K562 (cell line): ENCODE results near the gene NINL. TPM values are rescaled to one million over a fixed set of nuclear protein-coding genes. Genes with fewer than 3 reads are reported as not detected.

Experiments used
- ATAC-seq: fragments of 200-7000 bp; cut with Tn5 transposase; 3 replicates; pipeline ENCODE4 v1.9.1; 2020; ENCODE audit warnings: moderate library complexity
- BruUV-seq: library from RNA; stranded (reverse); fragments of 400-500 nt; replicated peaks from 2 replicates; lab custom pipeline; 2021; lab: Mats Ljungman, UMichigan
- CTCF ChIA-PET: fragments of 300-600 bp; formaldehyde crosslinking; extraction: SDS; loops from one replicate; lab custom pipeline; 2021; ENCODE audit warnings: low intra/inter-chr PET ratio; lab: Yijun Ruan, JAX
- POLR2A ChIA-PET: fragments of 300-600, 350-650 bp; sonication (Branson Sonifier 250); formaldehyde crosslinking; extraction: SDS; loops from one replicate; lab custom pipeline; 2021; ENCODE audit warnings: antibody characterized with exemption, inconsistent platforms; lab: Yijun Ruan, JAX
- DNase-seq, 4 experiments: peaks; one replicate each; pipeline versions ENCODE4 v3.0.0 to v3.0.0-alpha.2; 2011 to 2018; ENCODE audit warnings: low spot score in 3 of 4, mixed read lengths in 3 of 4; ENCODE audit errors: extremely low read depth in 1 of 4
- FAIRE-seq: peaks from 2 replicates; lab custom pipeline; 2011; peaks lifted over from hg19 to GRCh38; lab: Jason Lieb, UNC
- H2AFZ ChIP-seq: 2 replicates; pipeline ENCODE4 v1.6.0; 2011; ENCODE audit warnings: low read depth, low read length, control low read depth, inconsistent platforms
- H3K27ac ChIP-seq: fragments of 200-600 bp; 3 replicates; pipeline ENCODE4 v1.8.0; 2011; ENCODE audit warnings: low read depth, mild to moderate bottlenecking, control low read depth, inconsistent platforms, low read length, moderate library complexity, mixed read lengths; ENCODE audit errors: extremely low read depth
- H3K27me3 ChIP-seq, 2 experiments: fragments of 300-600 bp in 1 of 2; 2 replicates in 1 of 2; 3 replicates in 1 of 2; pipeline versions ENCODE4 v1.6.0 to v1.8.0; 2011; ENCODE audit warnings: inconsistent platforms in 2 of 2, low read length in 2 of 2, mild to moderate bottlenecking in 1 of 2, mixed read lengths in 1 of 2, moderate library complexity in 1 of 2; ENCODE audit not compliant: control insufficient read depth in 2 of 2, insufficient read depth in 2 of 2
- H3K36me3 ChIP-seq: fragments of 300-600 bp; 3 replicates; pipeline ENCODE4 v1.8.0; 2011; ENCODE audit warnings: mild to moderate bottlenecking, low read length, inconsistent platforms; ENCODE audit not compliant: control insufficient read depth, insufficient read depth
- H3K4me1 ChIP-seq, 2 experiments: fragments of 200-600 bp in 1 of 2; replicated peaks in 1 of 2; 2 replicates in 1 of 2; 3 replicates in 1 of 2; pipeline versions ENCODE4 v1.5.1 to v1.8.0; 2011; ENCODE audit warnings: inconsistent platforms in 2 of 2, low read length in 2 of 2, mild to moderate bottlenecking in 1 of 2, mixed read lengths in 1 of 2, moderate library complexity in 1 of 2; ENCODE audit not compliant: control insufficient read depth in 2 of 2, insufficient read depth in 2 of 2
- H3K4me2 ChIP-seq: 2 replicates; pipeline ENCODE4 v1.6.1; 2011; ENCODE audit warnings: low read length, control low read depth, inconsistent platforms, mixed read lengths; ENCODE audit not compliant: insufficient read depth
- H3K4me3 ChIP-seq: fragments of 200-600 bp; sonication (generic), shearing (Covaris generic); 2 replicates; pipeline ENCODE4 v1.5.1; 2016; ENCODE audit warnings: control low read depth, inconsistent platforms
- H3K79me2 ChIP-seq: fragments of 200-600 bp; 3 replicates; pipeline ENCODE4 v1.8.0; 2011; ENCODE audit warnings: low read length, inconsistent platforms; ENCODE audit not compliant: control insufficient read depth, insufficient read depth
- H3K9ac ChIP-seq, 2 experiments: 2 replicates each; pipeline versions ENCODE4 v1.6.0 to v1.6.1; 2011; ENCODE audit warnings: low read depth in 2 of 2, low read length in 2 of 2, control low read depth in 1 of 2, inconsistent platforms in 1 of 2, mild to moderate bottlenecking in 1 of 2, mixed read lengths in 1 of 2; ENCODE audit not compliant: insufficient read depth in 1 of 2
- H3K9me1 ChIP-seq: one replicate; pipeline ENCODE4 v1.6.0; 2011; ENCODE audit warnings: inconsistent platforms, mild to moderate bottlenecking, low read length, moderate library complexity; ENCODE audit not compliant: control insufficient read depth, insufficient read depth
- H3K9me3 ChIP-seq: replicated peaks from 2 replicates; pipeline ENCODE4 v1.5.1; 2011; ENCODE audit warnings: low read depth, low read length, inconsistent platforms; ENCODE audit not compliant: control insufficient read depth, insufficient read depth
- H4K20me1 ChIP-seq: replicated peaks from 2 replicates; pipeline ENCODE4 v1.6.1; 2011; ENCODE audit warnings: low read length, inconsistent platforms, mixed read lengths; ENCODE audit not compliant: control insufficient read depth, insufficient read depth
- BCL6 ChIP-seq: fragments of 250-450 bp; sonication (Bioruptor Pico); IDR thresholded peaks from 2 replicates; pipeline ENCODE4 v1.4.0; 2020
- BRCA1 ChIP-seq, 2 experiments: fragments of 450-650 bp in 1 of 2; sonication (generic) in 1 of 2; formaldehyde crosslinking in 1 of 2; IDR thresholded peaks; 2 replicates each; pipeline versions ENCODE4 v1.5.0 to v1.6.1; 2017 to 2020; ENCODE audit warnings: mild to moderate bottlenecking in 1 of 2, missing genetic modification reagents in 1 of 2
- C11orf30 ChIP-seq: fragments of 450-650 bp; IDR thresholded peaks from 2 replicates; pipeline ENCODE4 v1.6.1; 2016; ENCODE audit warnings: low read depth, mild to moderate bottlenecking
- ETV6 ChIP-seq, 3 experiments: fragments of 150-350 bp in 1 of 3; sonication (generic) in 1 of 3; formaldehyde crosslinking in 1 of 3; IDR thresholded peaks; 2 replicates each; pipeline versions ENCODE4 v1.6.1 to v1.8.0; 2014 to 2022; ENCODE audit warnings: borderline replicate concordance in 2 of 3, low read depth in 2 of 3, antibody characterized with exemption in 1 of 3, low read length in 1 of 3, mild to moderate bottlenecking in 1 of 3, missing genetic modification reagents in 1 of 3
- KLF13 ChIP-seq: fragments of 450-650 bp; IDR thresholded peaks from 2 replicates; pipeline ENCODE4 v1.6.1; 2016; ENCODE audit warnings: missing genetic modification characterization, low read depth, mild to moderate bottlenecking, missing compliant biosample characterization, moderate library complexity, borderline replicate concordance
- LARP7 ChIP-seq: fragments of 450-650 bp; IDR thresholded peaks from 2 replicates; pipeline ENCODE4 v1.6.1; 2016
- MEF2D ChIP-seq: conservative IDR thresholded peaks from 2 replicates; pipeline ENCODE4 v1.6.1; 2016; ENCODE audit warnings: low read depth, missing genetic modification characterization, missing compliant biosample characterization
- MTF1 ChIP-seq: fragments of 250-450 bp; sonication (Bioruptor Pico); IDR thresholded peaks from 2 replicates; pipeline ENCODE4 v1.9.0; 2021; ENCODE audit warnings: moderate library complexity, mild to moderate bottlenecking, inconsistent platforms, borderline replicate concordance
- PKNOX1 ChIP-seq: fragments of 450-650 bp; IDR thresholded peaks from 2 replicates; pipeline ENCODE4 v1.6.1; 2016
- RBM34 ChIP-seq: fragments of 200-400 bp; formaldehyde crosslinking; IDR thresholded peaks from 2 replicates; pipeline ENCODE4 v1.6.1; 2018; ENCODE audit warnings: low read length, borderline replicate concordance; ENCODE audit not compliant: insufficient read depth
- SMARCB1 ChIP-seq: IDR thresholded peaks from 2 replicates; pipeline ENCODE4 v1.6.1; 2011; ENCODE audit warnings: improper control_type of control experiment, low read depth; ENCODE audit not compliant: insufficient read length
- SRSF9 ChIP-seq: fragments of 200-400 bp; formaldehyde crosslinking; IDR thresholded peaks from 2 replicates; pipeline ENCODE4 v1.6.1; 2017; ENCODE audit warnings: low read depth, low read length, borderline replicate concordance
- ZNF695 ChIP-seq: fragments of 450-650 bp; formaldehyde crosslinking; IDR thresholded peaks from 2 replicates; pipeline ENCODE4 v1.4.0; 2020; ENCODE audit warnings: mild to moderate bottlenecking, moderate library complexity
- ZNF696 ChIP-seq: fragments of 250-450 bp; sonication (Bioruptor Pico); conservative IDR thresholded peaks from 2 replicates; pipeline ENCODE4 v1.4.0; 2020; ENCODE audit warnings: mild to moderate bottlenecking, moderate library complexity
- ZNF785 ChIP-seq: fragments of 250-450 bp; sonication (Bioruptor Pico); IDR thresholded peaks from 2 replicates; pipeline ENCODE4 v1.4.0; 2020; ENCODE audit warnings: mild to moderate bottlenecking
- WGBS: fragments of 100-300 bp; shearing (Covaris generic); methylation state at CpG from one replicate; pipeline ENCODE4 v1.1.6; 2016; ENCODE audit warnings: low coverage, mixed read lengths; ENCODE audit not compliant: insufficient coverage; ENCODE audit errors: missing lambda C conversion rate; 5-methylcytosine and 5-hydroxymethylcytosine counted together
- in situ Hi-C: fragments of 300-500 bp; cut with MboI; formaldehyde crosslinking; loops from 4 replicates; pipeline ENCODE4 v1.15.0; 2018; ENCODE audit warnings: inconsistent platforms, mixed read lengths
- intact Hi-C: fragments of 100-400 bp; cut with micrococcal nuclease; formaldehyde crosslinking; loops from 2 replicates; pipeline ENCODE4 v1.14.2; 2022
- polyA plus RNA-seq, 8 experiments: library from polyadenylated mRNA; depleted of rRNA in 4 of 8; stranded (reverse) in 5 of 8; unstranded in 3 of 8; fragments of >200 nt; fragmentation: Nextera tagmentation in 2 of 8; fragmentation: Illumina TruSeq in 1 of 8; extraction: Ambion mirVana in 2 of 8; extraction: Trizol in 1 of 8; gene quantifications; 2 replicates each; pipeline versions ENCODE4 v1.2.1 to v1.2.3, GENCODE V29; 2011 to 2014; ENCODE audit warnings: inconsistent platforms in 1 of 8, missing spikeins in 1 of 8
- total RNA-seq, 7 experiments: library from RNA; depleted of rRNA in 6 of 7; stranded (reverse); fragments of >200 nt in 6 of 7; fragmentation: Illumina TruSeq in 2 of 7; extraction: Trizol in 2 of 7; gene quantifications; 2 replicates each; pipeline versions ENCODE4 v1.2.1 to v1.2.3, GENCODE V29; 2011 to 2021; ENCODE audit warnings: low replicate concordance in 1 of 7

Gene NINL
- total and polyA plus RNA-seq, 9 of the 15 experiments (the other 6 are each of a cell fraction or from before 2014, with no cell fraction given) = 0.03 to 0.22 (median 0.05) TPM; not detected in 5

- in situ Hi-C loops = no loop called here
- intact Hi-C loops = no loop called here
- ATAC-seq (no peak; the same call in 2 of the 3 replicates), DNase-seq (no peak), FAIRE-seq (no peak)
- ChIA-PET CTCF (no interaction called here), POLR2A (interaction anchor here (0.8 to 1.0 kb wide), 2 partner anchors 20 to 74 kb away, joined by 3 to 4 read pairs; no protein-coding TSS in a partner anchor)
- WGBS = 0% methylated on average over 17 of the region's 18 CpGs
- Histone ChIP-seq H3K9me1 (no peaks in the 10 kb centered on the region), H2AFZ (no peak overlapping the region), H3K4me2 (no peak overlapping the region), H3K27ac (no peak overlapping the region), H3K9me3 (no peaks in the 10 kb centered on the region), H3K9ac (no peak overlapping the region), H3K36me3 (no peaks in the 10 kb centered on the region), H3K4me1 (no peaks in the 10 kb centered on the region; a peak in 1 of 5 replicates), H3K79me2 (no peaks in the 10 kb centered on the region), H3K4me3 (no peak overlapping the region), H3K27me3 (peaks cover 18 to 63% of the 10 kb centered on the region in 2 experiments; a peak in 4 of 5 replicates), H4K20me1 (no peaks in the 10 kb centered on the region)
- TF ChIP-seq ZNF695 (CRISPR knock-in tag) = no peak
- TF ChIP-seq SMARCB1 = no peak
- no peak for TF ChIP-seq LARP7
- no TSS peak for BruUV-seq
Measured at GRCh38 chr20:25461786-25462545, 123.4 kb downstream of the NINL start.

GRCh38 chr20:25461281-25461650 lies 124.1 kb downstream of the NINL start:
- DNase-seq = no peak
- H3K4me1 ChIP-seq = no peaks in the 10 kb centered on the region; a peak in 1 of 5 replicates
- 2% methylated on average over 8 of the region's 9 CpGs for WGBS
- H3K27me3 ChIP-seq = peaks cover 18 to 63% of the 10 kb centered on the region in 2 experiments; a peak in 3 of 5 replicates
- H3K36me3 ChIP-seq = no peaks in the 10 kb centered on the region
- FAIRE-seq = no peak
- no peaks in the 10 kb centered on the region for H4K20me1 ChIP-seq
- H3K4me3 ChIP-seq = no peak overlapping the region
- H2AFZ ChIP-seq = no peak overlapping the region
- BruUV-seq = no TSS peak
- ATAC-seq = no peak
- ChIA-PET POLR2A (interaction anchor here (1.0 kb wide), 1 partner anchor 73 kb away, joined by 3 read pairs; no protein-coding TSS in a partner anchor), CTCF (no interaction called here)
- H3K27ac ChIP-seq = no peak overlapping the region
- no peaks in the 10 kb centered on the region for H3K9me1 ChIP-seq
- in situ Hi-C loops = no loop called here
- H3K4me2 ChIP-seq = no peak overlapping the region
- H3K9ac ChIP-seq = no peak overlapping the region
- intact Hi-C loops = no loop called here
- no peaks in the 10 kb centered on the region for H3K9me3 ChIP-seq
- H3K79me2 ChIP-seq = no peaks in the 10 kb centered on the region
- TF ChIP-seq KLF13 (tag) (no peak), ZNF785 (CRISPR knock-in tag) (no peak), C11orf30 (no peak), ZNF696 (CRISPR knock-in tag) (no peak), RBM34 (no peak), BCL6 (no peak), MTF1 (CRISPR knock-in tag) (no peak), BRCA1 (IDR thresholded peaks at IDR 0.05) (no peak), BRCA1 (CRISPR knock-in tag; IDR thresholded peaks at IDR 0.05) (no peak), PKNOX1 (no peak), ETV6 (IDR thresholded peaks at IDR 0.05; ENCODE audit: borderline replicate concordance in 1 of 2, low read depth in 2 of 2, low read length in 1 of 2) (no peak), ETV6 (CRISPR knock-in tag; IDR thresholded peaks at IDR 0.05; ENCODE audit: borderline replicate concordance) (no peak), MEF2D (no peak), SRSF9 (no peak)
